ENCODE measurements around the gene CFAP119.

Gene CFAP119

DNA sequence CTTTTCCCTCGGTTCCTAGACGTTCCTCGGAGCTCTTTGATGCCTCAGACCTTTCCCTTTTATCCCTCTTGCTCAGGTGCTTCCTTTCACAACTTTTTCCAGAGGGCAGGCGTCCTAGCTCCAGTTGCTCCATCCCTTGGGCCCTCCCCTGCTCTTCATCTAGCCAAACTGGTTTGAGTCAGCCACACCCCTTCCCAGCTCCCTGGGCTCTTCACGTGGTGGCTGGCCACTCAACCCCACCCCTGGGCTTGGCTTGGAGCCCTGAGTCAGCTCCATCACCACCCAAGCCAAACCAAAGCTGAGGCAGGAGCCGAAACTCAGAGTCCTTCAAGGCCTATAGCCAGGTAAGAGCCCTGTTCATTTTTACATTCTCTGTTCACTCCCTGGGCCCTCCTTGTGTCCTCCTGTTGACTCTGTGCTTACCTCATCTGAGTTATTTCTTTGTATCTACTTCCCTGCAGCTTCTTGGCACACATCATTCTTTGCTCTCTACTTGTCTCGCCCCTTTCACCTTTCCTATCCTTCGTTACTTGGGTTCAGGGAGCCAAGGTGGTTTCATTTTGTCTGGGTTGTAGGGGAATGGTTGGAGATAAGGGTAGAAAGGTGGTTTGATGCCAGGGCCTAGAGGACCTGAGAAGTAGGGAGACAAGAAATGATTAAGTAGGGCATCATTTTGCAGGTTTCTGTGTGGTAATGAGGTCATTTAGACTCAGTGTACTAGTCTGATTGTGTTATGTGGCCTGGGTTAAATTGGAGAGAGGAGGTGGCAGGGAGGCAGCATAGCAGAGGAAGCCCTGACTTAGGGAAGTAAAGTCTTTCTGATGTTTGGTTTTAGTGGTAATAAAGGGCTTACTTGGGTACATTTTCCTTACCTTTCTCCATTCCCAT is 21.3 kb downstream of the CFAP119 start:
- no peak for DNase-seq (ENCODE audit: low read depth, low spot score)

DNA sequence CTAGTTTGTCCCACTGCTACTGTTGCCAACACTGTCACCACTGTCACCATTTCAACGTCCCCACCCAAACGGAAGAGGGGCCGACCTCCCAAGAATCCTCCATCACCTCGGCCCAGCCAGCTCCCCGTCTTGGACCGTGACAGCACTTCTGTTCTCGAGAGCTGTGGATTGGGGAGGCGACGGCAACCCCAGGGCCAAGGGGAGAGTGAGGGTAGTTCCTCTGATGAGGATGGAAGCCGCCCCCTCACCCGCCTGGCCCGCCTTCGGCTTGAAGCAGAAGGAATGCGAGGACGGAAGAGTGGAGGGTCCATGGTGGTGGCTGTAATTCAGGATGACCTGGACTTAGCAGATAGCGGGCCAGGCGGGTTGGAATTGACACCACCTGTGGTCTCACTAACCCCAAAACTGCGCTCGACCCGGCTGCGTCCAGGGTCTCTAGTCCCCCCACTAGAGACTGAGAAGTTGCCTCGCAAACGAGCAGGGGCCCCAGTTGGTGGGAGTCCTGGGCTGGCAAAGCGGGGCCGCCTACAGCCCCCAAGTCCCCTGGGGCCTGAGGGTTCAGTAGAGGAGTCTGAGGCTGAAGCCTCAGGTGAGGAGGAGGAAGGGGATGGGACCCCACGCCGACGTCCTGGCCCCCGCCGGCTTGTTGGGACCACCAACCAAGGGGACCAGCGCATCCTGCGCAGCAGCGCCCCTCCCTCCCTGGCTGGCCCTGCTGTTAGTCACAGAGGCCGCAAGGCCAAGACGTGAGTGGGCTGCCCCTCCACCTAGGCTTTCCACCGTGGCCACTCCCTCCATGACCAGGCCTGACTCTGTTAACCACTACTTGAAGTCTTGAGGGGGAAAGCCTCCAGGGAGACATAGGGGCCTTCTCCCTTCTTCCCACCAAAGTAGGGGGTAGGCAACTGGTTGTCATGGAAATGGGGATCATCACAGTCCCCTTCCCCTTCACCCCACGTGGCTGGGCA is 22.6 kb downstream of the CFAP119 start:
- DNase-seq (ENCODE audit: low read depth, low spot score), result no peak

DNA sequence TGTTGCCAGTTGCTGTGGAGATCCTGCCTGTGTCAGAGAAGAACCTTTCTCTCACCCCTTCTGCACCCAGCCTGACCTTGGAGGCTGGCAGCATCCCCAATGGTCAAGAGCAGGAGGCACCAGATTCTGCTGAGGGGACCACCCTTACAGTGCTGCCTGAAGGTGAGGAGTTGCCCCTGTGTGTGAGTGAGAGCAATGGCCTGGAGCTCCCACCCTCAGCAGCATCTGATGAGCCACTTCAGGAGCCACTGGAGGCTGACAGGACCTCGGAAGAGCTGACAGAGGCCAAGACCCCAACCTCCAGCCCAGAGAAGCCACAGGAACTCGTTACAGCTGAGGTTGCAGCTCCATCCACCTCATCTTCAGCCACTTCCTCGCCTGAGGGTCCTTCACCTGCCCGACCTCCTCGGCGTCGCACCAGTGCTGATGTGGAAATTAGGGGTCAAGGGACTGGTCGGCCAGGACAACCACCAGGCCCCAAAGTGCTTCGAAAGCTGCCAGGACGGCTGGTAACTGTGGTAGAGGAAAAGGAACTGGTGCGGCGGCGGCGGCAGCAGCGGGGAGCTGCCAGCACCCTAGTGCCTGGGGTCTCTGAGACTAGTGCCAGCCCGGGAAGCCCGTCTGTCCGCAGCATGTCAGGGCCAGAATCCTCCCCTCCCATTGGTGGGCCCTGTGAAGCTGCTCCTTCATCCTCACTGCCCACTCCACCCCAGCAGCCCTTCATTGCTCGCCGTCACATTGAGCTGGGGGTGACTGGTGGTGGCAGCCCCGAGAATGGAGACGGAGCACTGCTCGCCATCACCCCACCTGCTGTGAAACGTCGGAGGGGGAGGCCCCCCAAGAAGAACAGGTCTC is 23.8 kb downstream of the CFAP119 start:
- no peak for DNase-seq (ENCODE audit: low read depth, low spot score)

DNA sequence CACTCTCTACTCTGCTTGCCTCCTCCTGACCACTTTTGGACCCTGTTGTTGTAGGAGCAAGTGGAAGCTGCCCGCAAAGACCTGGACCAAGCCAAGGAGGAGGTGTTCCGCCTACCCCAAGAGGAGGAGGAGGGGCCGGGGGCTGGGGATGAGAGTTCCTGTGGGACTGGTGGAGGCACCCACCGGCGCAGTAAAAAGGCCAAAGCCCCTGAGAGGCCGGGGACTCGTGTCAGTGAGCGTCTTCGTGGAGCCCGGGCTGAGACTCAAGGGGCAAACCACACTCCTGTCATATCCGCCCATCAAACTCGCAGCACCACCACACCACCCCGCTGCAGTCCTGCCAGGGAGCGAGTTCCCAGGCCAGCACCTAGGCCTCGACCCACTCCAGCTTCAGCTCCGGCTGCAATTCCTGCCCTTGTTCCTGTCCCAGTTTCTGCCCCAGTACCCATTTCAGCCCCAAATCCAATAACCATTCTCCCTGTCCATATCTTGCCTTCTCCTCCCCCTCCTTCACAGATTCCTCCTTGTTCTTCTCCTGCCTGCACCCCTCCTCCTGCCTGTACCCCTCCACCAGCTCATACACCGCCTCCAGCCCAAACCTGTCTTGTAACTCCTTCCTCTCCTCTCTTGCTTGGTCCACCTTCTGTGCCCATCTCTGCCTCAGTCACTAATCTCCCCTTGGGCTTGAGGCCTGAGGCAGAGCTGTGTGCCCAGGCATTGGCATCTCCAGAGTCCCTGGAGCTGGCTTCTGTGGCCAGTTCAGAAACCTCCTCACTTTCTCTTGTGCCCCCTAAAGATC is 24.7 kb downstream of the CFAP119 start:
- DNase-seq (ENCODE audit: low read depth, low spot score), result no peak

DNA sequence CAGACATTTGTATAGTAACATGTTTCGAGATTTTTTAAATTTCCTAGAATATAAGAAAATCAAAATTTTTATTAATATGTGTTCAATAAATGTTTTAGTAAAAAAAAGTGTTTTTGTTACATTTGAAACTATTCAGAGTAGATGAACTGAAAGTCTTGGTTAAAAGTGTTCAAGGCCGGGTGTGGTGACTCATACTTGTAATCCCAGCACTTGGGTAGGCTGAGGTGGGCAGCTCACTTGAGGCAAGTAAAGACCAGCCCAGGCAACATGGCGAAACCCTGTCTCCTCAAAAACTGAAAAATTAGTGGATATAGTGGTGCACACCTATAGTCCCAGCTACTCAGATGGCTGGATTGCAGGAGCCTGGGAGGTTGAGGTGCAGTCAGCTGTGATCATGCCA is 30.5 kb downstream of the CFAP119 start:
- DNase-seq (ENCODE audit: low read depth, low spot score), result no peak

GRCh38 chr16:30728899-30729672 is 32.8 kb downstream of the CFAP119 start:
- DNase-seq (ENCODE audit: low read depth, low spot score), result no peak

- no peak for DNase-seq (ENCODE audit: low read depth, low spot score)
Observed at GRCh38 chr16:30728321-30728720, 33.5 kb downstream of the CFAP119 start.

- DNase-seq (ENCODE audit: low read depth, low spot score), result no peak
Observed at GRCh38 chr16:30725418-30725792, 36.5 kb downstream of the CFAP119 start.

- no peak for DNase-seq (ENCODE audit: low read depth, low spot score)
Observed at GRCh38 chr16:30724641-30725417, 37.0 kb downstream of the CFAP119 start.

- DNase-seq (ENCODE audit: low read depth, low spot score), result no peak
Observed at GRCh38 chr16:30723725-30724355, 38.0 kb downstream of the CFAP119 start.

DNA sequence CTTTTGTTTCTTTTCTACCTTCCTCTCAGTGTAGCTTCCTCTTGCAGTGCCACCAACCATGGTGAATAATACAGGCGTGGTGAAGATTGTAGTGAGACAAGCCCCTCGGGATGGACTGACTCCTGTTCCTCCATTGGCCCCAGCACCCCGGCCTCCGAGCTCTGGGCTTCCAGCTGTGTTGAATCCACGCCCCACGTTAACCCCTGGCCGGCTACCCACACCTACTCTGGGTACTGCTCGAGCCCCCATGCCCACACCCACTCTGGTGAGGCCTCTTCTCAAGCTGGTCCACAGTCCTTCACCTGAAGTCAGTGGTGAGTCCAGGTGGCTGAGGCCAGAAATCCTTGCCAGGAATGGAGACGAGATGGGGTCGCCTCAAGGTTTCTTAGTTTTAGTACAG is 38.9 kb downstream of the CFAP119 start:
- DNase-seq (ENCODE audit: low read depth, low spot score), result no peak

- DNase-seq (ENCODE audit: low read depth, low spot score), result no peak
Observed at GRCh38 chr16:30722443-30722842, 39.4 kb downstream of the CFAP119 start.

GRCh38 chr16:30721606-30722005 is 40.3 kb downstream of the CFAP119 start:
- no peak for DNase-seq (ENCODE audit: low read depth, low spot score)

GRCh38 chr16:30721167-30721566 is 40.7 kb downstream of the CFAP119 start:
- no peak for DNase-seq (ENCODE audit: low read depth, low spot score)

DNA sequence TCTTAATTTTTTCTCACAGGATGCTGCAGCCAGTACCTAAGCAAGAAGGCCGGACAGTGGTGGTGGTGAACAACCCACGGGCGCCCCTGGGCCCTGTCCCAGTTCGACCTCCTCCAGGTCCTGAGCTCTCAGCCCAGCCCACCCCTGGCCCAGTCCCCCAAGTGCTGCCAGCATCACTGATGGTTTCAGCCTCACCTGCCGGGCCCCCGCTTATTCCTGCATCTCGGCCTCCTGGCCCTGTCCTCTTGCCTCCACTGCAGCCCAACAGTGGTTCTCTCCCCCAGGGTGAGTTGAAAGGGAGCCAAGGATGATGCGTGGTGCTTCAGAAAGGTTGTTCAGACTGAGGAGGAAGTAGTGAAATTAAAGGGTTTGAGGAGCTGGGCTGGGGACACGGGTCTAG is 41.2 kb downstream of the CFAP119 start:
- no peak for DNase-seq (ENCODE audit: low read depth, low spot score)

DNA sequence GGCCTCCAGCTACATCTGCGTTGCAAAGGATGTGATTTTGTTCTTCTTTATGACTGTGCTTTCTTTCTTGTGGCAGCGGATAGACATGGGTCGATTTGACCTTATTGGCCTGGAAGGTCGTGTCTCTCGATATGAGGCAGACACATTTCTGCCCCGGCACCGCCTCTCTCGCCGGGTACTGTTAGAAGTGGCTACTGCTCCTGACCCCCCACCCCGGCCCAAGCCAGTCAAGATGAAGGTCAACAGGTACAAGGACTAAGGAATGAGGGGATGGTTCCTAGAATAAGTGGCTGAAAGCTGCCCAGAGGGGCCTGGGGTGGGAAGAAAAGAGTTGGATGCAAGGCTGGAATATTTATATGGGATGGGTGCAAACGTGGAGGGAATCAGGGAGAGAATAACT is 41.8 kb downstream of the CFAP119 start:
- no peak for DNase-seq (ENCODE audit: low read depth, low spot score)

- no peak for DNase-seq (ENCODE audit: low read depth, low spot score)
Observed at GRCh38 chr16:30715750-30716445, 46.0 kb downstream of the CFAP119 start.

GRCh38 chr16:30711712-30712111 is 50.1 kb downstream of the CFAP119 start:
- no peak for DNase-seq (ENCODE audit: low read depth, low spot score)

All from smooth muscle cell of the brain vasculature (primary cell).